Fibroblast of the conjunctiva (primary cell): ENCODE measurements around the gene FAM199X.
"Not testable (repeated sequence)": the region's sequence is repeated elsewhere in the genome, so short reads cannot be mapped to it uniquely, and the experiment has no call there.

Source experiments
- DNase-seq: peaks from one replicate; pipeline ENCODE4 v3.0.0-alpha.2; 2010; ENCODE audit warnings: low read depth

Gene FAM199X

GRCh38 chrX:104189837-104190236, 23.6 kb downstream of the FAM199X start:
- no peak for DNase-seq

- no peak for DNase-seq
Measured at GRCh38 chrX:104193485-104193884, 27.2 kb downstream of the FAM199X start.

- no peak for DNase-seq
Measured at GRCh38 chrX:104195013-104195412, 28.8 kb downstream of the FAM199X start.

GRCh38 chrX:104195489-104196084, 29.3 kb downstream of the FAM199X start:
- no peak for DNase-seq

GRCh38 chrX:104205548-104205947, 39.3 kb downstream of the FAM199X start:
- DNase-seq, result no peak

- DNase-seq, result no peak
Measured at GRCh38 chrX:104211187-104211586, 44.9 kb downstream of the FAM199X start.

GRCh38 chrX:104230060-104230459, 63.8 kb downstream of the FAM199X start:
- not testable (repeated sequence) for DNase-seq
